ENCODE data around the gene PREB. TPM values are rescaled to one million over a fixed set of nuclear protein-coding genes. Genes with fewer than 3 reads are reported as not detected.
"Not testable (repeated sequence)": the region's sequence is repeated elsewhere in the genome, so short reads cannot be mapped to it uniquely, and the experiment has no call there.

The PREB gene
- total RNA-seq, 1 donor from 2014 or later = 38.7 TPM

- ATAC-seq (ENCODE audit: low read depth) (no peak), DNase-seq (no peak)
- TF ChIP-seq, protein P1, sequence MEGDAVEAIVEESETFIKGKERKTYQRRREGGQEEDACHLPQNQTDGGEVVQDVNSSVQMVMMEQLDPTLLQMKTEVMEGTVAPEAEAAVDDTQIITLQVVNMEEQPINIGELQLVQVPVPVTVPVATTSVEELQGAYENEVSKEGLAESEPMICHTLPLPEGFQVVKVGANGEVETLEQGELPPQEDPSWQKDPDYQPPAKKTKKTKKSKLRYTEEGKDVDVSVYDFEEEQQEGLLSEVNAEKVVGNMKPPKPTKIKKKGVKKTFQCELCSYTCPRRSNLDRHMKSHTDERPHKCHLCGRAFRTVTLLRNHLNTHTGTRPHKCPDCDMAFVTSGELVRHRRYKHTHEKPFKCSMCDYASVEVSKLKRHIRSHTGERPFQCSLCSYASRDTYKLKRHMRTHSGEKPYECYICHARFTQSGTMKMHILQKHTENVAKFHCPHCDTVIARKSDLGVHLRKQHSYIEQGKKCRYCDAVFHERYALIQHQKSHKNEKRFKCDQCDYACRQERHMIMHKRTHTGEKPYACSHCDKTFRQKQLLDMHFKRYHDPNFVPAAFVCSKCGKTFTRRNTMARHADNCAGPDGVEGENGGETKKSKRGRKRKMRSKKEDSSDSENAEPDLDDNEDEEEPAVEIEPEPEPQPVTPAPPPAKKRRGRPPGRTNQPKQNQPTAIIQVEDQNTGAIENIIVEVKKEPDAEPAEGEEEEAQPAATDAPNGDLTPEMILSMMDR (IDR thresholded peaks at IDR 0.05) = no peak
- Mint-ChIP-seq H3K27me3 (peaks cover 27% of the 10 kb centered on the region), H3K4me3 (peak overlapping the region; percentile 89), H3K36me3 (ENCODE audit: low read depth) (no peaks in the 10 kb centered on the region), H3K9me3 (no peaks in the 10 kb centered on the region), H3K4me1 (peaks cover 19% of the 10 kb centered on the region), H3K27ac (peak overlapping the region; percentile 43)
- ChIA-PET POLR2A (interaction anchor here (0.8 to 3.5 kb wide), 5 partner anchors 9 to 150 kb away, joined by 3 to 32 read pairs (median 3); partner anchors contain the start of genes ATRAID, PREB and SLC5A6), CTCF (interaction anchor here (1.0 to 1.7 kb wide), 3 partner anchors 11 to 157 kb away, joined by 3 to 10 read pairs (median 9); partner anchors contain the start of gene PREB)
- intact Hi-C loops (cut with micrococcal nuclease) = loop anchor here (1.0 kb wide), 2 partner anchors 12 to 95 kb away; partner anchors contain the start of genes CAD and PREB
These were observed 11.6 kb downstream of the PREB start for GRCh38 chr2:27122791-27123190.

GRCh38 chr2:27121906-27122305 lies 12.5 kb downstream of the PREB start:
- Mint-ChIP-seq H3K27me3 (peaks cover 33% of the 10 kb centered on the region), H3K36me3 (ENCODE audit: low read depth) (no peaks in the 10 kb centered on the region), H3K9me3 (no peaks in the 10 kb centered on the region), H3K27ac (no peak overlapping the region), H3K4me1 (peaks cover 19% of the 10 kb centered on the region), H3K4me3 (no peak overlapping the region)
- TF ChIP-seq, protein P1 (IDR thresholded peaks at IDR 0.05) = no peak
- ChIA-PET POLR2A (no interaction called here), CTCF (no interaction called here)
- intact Hi-C loops (cut with micrococcal nuclease) = no loop called here
- ATAC-seq (ENCODE audit: low read depth) (no peak), DNase-seq (no peak)

GRCh38 chr2:27119330-27119670 lies 15.1 kb downstream of the PREB start:
- ATAC-seq (ENCODE audit: low read depth); POLR2A ChIA-PET; CTCF ChIA-PET; H3K27ac Mint-ChIP-seq; H3K9me3 Mint-ChIP-seq; H3K36me3 Mint-ChIP-seq (ENCODE audit: low read depth); DNase-seq: not testable (repeated sequence)
- intact Hi-C loops (cut with micrococcal nuclease) = loop anchor here (2.0 kb wide), 1 partner anchor 16 kb away; the partner anchor contains the start of gene PREB
- peaks cover 33% of the 10 kb centered on the region for H3K27me3 Mint-ChIP-seq
- peak overlapping the region; percentile 69 for H3K4me3 Mint-ChIP-seq
- H3K4me1 Mint-ChIP-seq = peaks cover 19% of the 10 kb centered on the region

GRCh38 chr2:27118525-27119329 lies 15.7 kb downstream of the PREB start, which contains the start of gene CGREF1:
TSS of gene CGREF1 (minus strand) at chr2:27119128. CDS start at chr2:27104366, 14,762 bp downstream.
- Mint-ChIP-seq H3K27ac (no peak within 1 kb of the TSS), H3K9me3 (no peaks in the 10 kb centered on the region), H3K4me1 (peaks cover 17% of the 10 kb centered on the region), H3K36me3 (ENCODE audit: low read depth) (no peaks in the 10 kb centered on the region), H3K4me3 (peak within 1 kb of the TSS; percentile 69), H3K27me3 (peaks cover 33% of the 10 kb centered on the region)
- ATAC-seq (ENCODE audit: low read depth) (no peak), DNase-seq (no peak)
- ChIA-PET CTCF (no interaction called here), POLR2A (no interaction called here)
- intact Hi-C loops (cut with micrococcal nuclease) = loop anchor here (2.0 kb wide), 1 partner anchor 16 kb away; the partner anchor contains the start of gene PREB
- TF ChIP-seq, protein P1 (IDR thresholded peaks at IDR 0.05) = no peak

DNA sequence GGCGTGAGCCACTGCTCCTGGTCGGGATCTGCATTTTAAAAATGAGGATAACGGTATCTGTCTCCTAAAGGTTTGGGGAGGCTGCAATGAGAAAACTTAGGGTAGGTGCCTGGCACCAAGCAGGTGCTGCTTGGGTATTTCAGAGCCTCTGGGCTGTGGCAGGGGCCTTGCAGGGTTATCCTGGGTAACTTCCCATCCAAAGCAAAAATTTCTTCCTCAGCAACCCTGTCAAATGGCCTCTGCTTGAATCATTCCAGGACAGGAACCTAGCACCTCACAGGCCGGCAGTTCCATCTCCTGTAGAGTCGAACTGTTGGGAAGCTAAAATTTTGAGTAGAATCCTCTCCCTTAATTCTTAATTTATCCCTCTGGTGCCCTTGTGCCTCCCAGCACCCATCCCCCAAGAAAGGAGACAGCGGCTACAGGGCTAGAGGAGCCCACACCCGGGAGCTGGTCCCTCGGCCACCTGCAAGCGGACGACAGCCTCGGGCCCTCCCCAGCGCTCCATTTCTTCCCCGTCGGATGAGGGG lies 16.4 kb downstream of the PREB start:
- intact Hi-C loops (cut with micrococcal nuclease) = loop anchor here (2.0 kb wide), 1 partner anchor 17 kb away; the partner anchor contains the start of gene PREB
- Mint-ChIP-seq H3K4me1 (peaks cover 13% of the 10 kb centered on the region), H3K9me3 (no peaks in the 10 kb centered on the region), H3K27ac (no peak overlapping the region), H3K27me3 (peaks cover 33% of the 10 kb centered on the region), H3K36me3 (ENCODE audit: low read depth) (no peaks in the 10 kb centered on the region), H3K4me3 (no peak overlapping the region)
- TF ChIP-seq, protein P1 (IDR thresholded peaks at IDR 0.05) = no peak
- ATAC-seq (ENCODE audit: low read depth) (no peak), DNase-seq (no peak)
- ChIA-PET POLR2A (no interaction called here), CTCF (no interaction called here)

Data from activated B cell treated with CpG ODN at 0.5 μM for 24 hours (primary cell).